NCI-H2029 treated with DMSO at 0.1 percent for 48 hours (cell line): ENCODE measurements around the gene LAMP5.

Source experiments
- DNase-seq: peaks from one replicate; lab custom pipeline; 2025; lab: John Stamatoyannopoulos, UW

Gene LAMP5

GRCh38 chr20:9514461-9515213 lies at the start of gene LAMP5:
Gene LAMP5, plus strand, starts transcription at chr20:9514590. Its CDS starts 263 bp downstream, at chr20:9514853.
- no peak for DNase-seq

GRCh38 chr20:9467995-9468394 lies 46.4 kb upstream of the LAMP5 start:
- no peak for DNase-seq

- no peak for DNase-seq
Measured at GRCh38 chr20:9474835-9475415, 39.5 kb upstream of the LAMP5 start.

- no peak for DNase-seq
Measured at GRCh38 chr20:9475456-9475855, 38.9 kb upstream of the LAMP5 start.

GRCh38 chr20:9476174-9476573 lies 38.2 kb upstream of the LAMP5 start:
- DNase-seq, result no peak

GRCh38 chr20:9476637-9477036 lies 37.8 kb upstream of the LAMP5 start:
- DNase-seq, result no peak

- DNase-seq, result no peak
Measured at GRCh38 chr20:9478771-9479170, 35.6 kb upstream of the LAMP5 start.

- no peak for DNase-seq
Measured at GRCh38 chr20:9480066-9480465, 34.3 kb upstream of the LAMP5 start.

- no peak for DNase-seq
Measured at GRCh38 chr20:9482180-9482579, 32.2 kb upstream of the LAMP5 start.

GRCh38 chr20:9483131-9483530 lies 31.3 kb upstream of the LAMP5 start:
- no peak for DNase-seq

GRCh38 chr20:9485614-9486340 lies 28.6 kb upstream of the LAMP5 start:
- DNase-seq, result no peak

- DNase-seq, result no peak
Measured at GRCh38 chr20:9487231-9487630, 27.2 kb upstream of the LAMP5 start.

GRCh38 chr20:9488063-9488462 lies 26.3 kb upstream of the LAMP5 start:
- no peak for DNase-seq

- no peak for DNase-seq
Measured at GRCh38 chr20:9490161-9490560, 24.2 kb upstream of the LAMP5 start.

GRCh38 chr20:9490631-9491030 lies 23.8 kb upstream of the LAMP5 start:
- no peak for DNase-seq

- no peak for DNase-seq
Measured at GRCh38 chr20:9491324-9491723, 23.1 kb upstream of the LAMP5 start.

GRCh38 chr20:9492067-9492466 lies 22.3 kb upstream of the LAMP5 start:
- no peak for DNase-seq

GRCh38 chr20:9493803-9494202 lies 20.6 kb upstream of the LAMP5 start:
- DNase-seq, result no peak

- DNase-seq, result no peak
Measured at GRCh38 chr20:9495701-9496100, 18.7 kb upstream of the LAMP5 start.

GRCh38 chr20:9496155-9496554 lies 18.2 kb upstream of the LAMP5 start:
- no peak for DNase-seq

- DNase-seq, result no peak
Measured at GRCh38 chr20:9498322-9498721, 16.1 kb upstream of the LAMP5 start.

- DNase-seq, result no peak
Measured at GRCh38 chr20:9499126-9499899, 15.1 kb upstream of the LAMP5 start.
